GM19372 (cell line): ENCODE results near the gene FLII.
"Not testable (repeated sequence)": the region's sequence is repeated elsewhere in the genome, so short reads cannot be mapped to it uniquely, and the experiment has no call there.

Source experiments
- ATAC-seq: cut with Tn5 transposase; IDR thresholded peaks from one replicate; pipeline ENCODE4 v1.9.1; 2021; ENCODE audit warnings: mild to moderate bottlenecking, low read depth, moderate library complexity; ENCODE audit not compliant: unreplicated experiment

FLII gene

DNA sequence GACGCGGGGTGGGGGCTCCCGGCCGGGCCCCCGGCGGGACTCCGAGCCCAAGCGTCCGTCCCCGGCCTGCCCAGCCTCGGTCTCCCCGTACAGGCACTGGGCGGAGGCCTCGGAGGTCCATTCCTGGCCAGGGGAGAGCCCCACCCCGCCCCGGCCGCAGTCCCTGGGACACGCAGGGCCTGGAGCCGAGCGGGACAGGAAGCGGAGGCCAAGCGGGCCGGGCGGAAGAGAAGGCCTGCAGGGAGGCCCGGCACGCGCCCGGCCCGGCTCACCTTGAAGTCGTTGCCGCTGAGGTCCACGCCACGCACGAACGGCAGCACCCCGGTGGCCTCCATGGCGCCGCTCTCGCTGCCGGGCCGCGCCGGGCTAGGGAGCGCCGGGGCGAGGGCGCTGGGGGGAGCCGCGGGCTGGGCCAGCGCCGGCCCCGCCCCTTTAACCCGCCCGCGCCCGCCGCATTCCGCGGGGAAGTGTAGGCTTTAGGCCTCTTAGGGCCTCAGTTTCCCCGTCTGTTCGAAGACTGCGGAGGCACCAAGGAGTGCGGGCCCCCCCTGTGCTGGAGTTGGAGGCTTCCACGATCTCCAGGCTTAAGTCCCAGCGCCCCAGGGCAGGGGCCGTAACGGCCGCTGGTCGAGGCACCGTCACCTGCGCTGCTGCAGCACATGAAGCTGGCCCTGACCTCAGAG, at the start of gene FLII:
TSS of gene FLII (minus strand) at position 383 of the 683 bp plus-strand sequence. CDS start at position 335, 48 bp downstream.
- ATAC-seq, result no peak

DNA sequence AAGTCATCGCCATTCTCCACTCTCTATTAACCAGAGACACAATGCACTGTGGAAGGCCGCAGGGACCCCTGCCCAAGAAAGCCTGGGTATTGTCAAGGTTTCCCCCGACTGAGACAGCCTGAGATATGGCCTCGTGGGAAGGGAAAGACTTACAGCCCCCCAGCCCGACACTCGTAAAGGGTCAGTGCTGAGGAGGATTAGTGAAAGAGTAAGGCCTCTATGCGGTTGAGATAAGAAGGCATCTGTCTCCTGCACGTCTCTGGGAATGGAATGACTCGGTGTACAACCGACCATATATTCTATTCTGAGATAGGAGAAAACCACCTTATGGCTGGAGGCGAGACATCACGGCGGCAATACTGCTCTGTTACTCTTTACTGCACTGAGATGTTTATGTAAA, 44.7 kb upstream of the FLII start:
- not testable (repeated sequence) for ATAC-seq

DNA sequence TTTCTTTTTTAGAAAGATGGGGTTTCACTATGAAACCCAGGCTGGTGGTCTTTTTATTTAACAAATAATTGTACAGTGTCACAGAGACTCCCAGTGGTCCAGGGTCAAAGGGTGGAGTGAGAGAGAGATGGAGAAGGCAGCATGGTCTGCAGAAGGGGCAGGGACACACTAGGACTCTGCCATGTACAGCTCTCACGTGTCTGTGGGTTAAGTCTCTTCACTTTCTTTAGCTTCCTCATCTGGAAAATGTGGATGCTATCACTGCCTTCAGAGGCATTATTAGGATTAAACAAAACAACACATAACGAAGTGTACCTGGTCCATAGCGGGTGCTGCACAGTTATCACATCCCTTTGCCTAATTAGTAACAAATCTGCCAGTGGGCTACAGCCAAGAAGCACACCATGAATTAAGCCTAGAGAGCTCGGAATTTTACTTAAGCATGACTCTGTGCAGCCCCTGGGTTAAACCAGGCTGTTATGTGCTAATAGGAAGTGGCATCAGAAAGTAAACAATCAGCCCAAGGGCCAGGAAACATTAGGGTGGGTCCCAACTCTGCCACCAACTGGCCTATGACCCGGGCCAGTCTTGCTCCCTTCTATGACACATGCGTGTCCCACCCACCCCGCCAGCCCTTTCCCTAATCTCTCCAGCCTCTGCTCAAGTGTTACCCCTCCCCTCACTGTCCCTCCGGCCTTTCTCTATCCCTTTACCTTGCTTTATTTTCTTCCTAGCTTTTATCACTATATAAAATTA, 42.4 kb upstream of the FLII start:
- no peak for ATAC-seq

DNA sequence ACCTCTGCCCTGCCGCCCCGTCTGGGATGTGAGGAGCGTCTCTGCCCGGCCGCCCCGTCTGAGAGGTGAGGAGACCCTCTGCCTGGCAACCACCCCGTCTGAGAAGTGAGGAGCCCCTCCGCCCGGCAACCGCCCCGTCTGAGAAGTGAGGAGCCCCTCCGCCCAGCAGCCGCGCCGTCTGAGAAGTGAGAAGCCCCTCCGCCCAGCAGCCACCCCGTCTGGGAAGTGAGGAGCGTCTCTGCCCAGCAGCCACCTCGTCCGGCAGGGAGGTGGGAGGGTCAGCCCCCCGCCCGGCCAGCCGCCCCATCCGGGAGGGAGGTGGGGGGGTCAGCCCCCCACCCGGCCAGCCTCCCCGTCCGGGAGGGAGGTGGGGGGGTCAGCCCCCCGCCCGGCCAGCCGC, 39.5 kb upstream of the FLII start:
- ATAC-seq, result not testable (repeated sequence)

DNA sequence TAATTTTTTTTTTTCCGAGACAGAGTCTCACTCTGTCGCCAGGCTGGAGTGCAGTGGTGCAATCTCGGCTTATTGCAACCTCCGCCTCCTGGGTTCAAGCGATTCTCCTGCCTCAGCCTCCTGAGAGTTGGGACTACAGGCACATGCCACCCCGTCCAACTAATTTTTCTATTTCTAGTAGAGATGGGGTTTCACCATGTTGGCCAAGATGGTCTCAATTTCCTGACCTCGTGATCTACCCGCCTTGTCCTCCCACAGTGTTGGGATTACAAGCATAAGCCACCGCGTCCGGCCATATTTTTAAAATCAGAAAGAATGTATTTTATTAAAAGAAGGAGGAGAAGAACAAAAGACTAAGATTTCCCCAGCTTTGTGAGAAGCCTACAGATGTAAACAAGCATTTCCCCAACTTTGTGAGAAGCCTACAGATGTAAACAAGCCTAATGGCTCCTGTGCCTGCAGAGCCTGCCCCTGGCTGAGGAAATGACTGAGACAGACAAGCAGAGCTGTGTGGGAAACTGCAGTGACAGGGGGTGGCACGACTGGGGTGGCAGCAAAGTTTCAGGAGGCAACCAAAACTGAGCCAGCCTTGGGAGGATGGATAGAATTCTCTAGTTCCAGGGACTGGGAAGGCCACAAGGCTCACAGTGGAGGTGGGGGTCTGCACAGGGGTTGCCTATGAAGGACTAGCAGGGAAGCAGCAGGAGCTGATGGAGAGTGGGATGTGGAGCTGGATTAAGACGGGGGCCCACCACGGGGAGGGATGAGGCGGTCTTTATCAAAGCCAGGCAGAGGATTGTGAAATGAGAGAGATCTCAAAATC, 33.4 kb upstream of the FLII start:
- no peak for ATAC-seq

DNA sequence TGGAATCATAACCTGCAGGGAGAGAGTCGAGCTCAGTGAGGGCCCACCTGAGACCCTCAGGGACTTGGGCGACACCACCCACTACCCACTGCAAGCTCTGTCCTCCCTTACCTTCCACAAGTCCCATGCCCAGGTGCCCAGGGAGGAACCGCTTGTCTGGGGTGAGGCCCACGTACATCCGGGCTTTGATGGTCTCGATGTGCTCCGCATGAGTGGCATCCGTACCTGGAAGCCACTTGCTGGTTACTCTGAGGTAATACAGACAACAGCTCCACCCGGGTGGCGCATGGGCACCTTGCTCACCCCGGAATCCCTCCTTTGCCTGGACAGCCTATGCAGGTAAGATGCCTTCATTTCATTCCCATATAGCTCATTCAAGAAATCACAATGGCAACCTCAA, 26.8 kb upstream of the FLII start:
- ATAC-seq, result no peak

DNA sequence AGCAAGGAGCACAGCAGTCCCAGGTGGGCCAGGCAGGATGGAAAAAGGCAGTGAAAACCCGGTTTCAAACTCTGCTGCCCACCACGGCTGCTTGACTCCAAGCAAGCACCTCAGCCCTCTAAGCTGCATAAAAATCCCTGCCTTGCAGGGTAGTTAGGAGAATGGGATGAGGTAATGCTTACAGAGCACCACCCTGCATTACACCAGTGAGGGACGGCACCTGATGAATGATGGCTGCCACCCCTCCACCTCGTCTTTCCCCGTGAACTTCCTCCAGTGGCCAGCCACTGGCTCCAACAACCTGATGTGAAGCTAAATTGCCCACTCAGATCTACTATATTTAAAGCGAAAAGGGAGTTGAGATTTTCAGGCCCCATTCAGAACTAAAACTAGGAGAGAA, 23.2 kb upstream of the FLII start:
- no peak for ATAC-seq

DNA sequence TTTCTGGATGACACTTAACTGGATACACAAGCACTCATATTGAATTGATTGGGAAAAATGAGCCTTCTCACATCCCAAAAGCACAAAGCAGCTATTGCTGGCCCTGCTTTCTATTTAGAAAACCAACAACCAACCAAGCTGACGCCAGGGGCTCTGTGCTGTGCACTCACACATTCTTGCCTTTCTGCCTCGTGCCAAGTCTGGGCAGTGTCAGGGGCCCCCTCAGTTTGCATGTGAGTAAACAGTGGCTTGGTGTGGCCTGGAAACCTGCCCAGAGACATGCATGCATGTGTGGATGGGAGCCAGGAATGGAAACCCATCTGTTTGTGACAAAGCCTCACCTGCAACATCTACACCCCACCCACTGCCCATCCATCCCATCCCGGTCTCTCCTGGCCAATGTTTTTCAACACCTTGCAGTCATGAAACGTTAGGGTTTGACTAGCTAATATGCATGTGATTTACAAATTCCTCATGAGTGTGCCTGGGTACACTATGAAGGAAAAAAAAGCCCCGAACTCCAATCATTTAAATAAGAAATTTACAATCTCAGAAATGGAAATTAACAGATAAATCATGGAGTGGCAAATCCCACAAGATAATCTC, 22.3 kb upstream of the FLII start:
- ATAC-seq, result no peak

DNA sequence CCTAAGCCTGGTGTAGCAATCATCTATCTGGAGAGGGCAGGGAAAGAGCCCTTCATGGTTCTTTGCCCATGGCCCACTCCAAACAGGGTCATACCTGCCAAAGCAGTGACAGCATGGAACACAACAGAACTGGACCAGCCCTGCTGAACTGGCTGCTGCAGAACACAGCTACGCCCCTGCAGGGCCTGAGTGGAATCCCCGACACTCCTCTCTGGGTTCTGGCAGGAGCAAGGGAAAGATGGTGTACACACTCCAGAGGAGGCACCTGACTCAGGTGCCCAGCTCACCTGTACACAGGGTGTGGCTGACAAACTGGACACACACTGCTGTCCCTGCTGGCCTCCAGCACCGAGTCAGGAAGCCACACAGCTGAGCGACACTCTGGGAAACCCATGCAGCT, 21.7 kb upstream of the FLII start:
- no peak for ATAC-seq

DNA sequence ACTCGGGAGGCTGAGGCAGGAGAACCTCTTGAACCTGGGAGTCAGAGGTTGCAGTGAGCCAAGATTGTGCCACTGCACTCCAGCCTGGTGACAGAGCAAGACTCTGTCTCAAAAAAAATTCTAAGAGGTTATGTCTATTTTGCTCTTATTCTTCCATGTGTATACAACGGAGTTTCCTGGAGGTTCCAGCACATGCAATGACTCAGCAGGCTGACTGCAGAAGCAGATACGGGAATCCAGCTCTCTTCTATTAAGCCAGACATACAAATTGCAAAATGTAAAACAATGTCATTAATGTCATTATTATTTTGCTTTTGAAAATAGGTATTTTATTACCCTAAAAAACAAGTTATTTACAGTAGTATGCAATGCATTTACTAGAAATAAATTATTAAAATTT, 20.3 kb upstream of the FLII start:
- no peak for ATAC-seq

DNA sequence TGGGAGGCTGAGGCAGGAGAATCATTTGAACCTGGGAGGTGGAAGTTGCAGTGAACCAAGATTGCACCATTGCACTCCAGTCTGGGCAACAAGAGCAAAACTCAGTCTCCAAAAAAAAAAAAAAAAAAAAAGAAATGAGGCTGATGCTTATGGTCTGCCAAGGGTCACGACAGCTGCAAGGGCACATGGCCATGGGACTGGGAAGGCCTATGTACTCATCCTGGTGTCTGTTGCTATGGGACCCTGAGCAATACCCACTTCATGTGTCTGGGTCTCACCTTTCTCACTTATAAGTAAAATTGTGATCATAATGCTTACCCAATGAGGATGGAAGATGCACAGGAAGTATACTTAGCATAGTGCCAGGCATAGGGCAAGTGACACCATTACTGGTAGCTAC, 18.5 kb upstream of the FLII start:
- no peak for ATAC-seq

DNA sequence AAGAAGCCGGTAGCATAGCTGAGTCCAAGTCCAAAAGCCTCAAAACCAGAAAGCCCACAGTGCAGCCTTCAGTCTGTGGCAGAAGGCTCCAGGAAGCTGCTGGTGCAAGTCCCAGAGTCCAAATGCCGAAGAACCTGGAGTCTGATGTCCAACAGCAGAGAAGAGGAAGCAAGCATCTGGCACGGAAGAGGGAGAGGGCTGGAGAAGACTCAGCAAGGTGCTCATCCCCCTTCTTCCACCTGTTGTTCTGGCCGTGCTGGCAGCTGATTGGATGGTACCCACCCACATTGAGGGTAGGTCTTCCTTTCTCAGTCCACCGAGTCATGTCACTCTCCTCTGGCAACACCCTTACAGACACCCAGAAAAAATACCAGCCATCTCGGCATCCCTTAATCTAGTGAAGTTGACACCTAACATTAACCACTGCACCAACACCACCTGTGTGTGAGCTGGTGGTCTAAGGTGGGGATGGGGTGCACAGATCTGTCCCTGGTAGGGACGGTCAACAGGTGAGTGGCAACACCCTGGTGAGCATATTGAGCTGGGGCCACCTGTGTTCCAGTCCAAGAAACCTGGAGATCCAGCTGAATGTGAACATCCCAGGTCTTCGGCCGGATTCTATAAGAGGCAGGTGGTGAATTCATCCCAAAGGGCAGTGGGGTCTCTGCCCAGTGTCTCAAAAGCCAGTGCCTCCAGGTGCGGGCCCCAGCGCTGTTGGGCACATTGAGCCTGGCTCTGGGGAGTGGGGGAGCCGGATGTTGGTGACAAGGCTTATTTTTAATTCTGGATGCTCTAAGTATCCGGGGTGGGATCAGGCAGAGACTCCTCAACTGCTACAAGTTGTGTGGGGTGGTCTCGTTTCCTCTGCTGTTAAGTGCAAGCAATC, 11.8 kb upstream of the FLII start:
- ATAC-seq, result no peak

DNA sequence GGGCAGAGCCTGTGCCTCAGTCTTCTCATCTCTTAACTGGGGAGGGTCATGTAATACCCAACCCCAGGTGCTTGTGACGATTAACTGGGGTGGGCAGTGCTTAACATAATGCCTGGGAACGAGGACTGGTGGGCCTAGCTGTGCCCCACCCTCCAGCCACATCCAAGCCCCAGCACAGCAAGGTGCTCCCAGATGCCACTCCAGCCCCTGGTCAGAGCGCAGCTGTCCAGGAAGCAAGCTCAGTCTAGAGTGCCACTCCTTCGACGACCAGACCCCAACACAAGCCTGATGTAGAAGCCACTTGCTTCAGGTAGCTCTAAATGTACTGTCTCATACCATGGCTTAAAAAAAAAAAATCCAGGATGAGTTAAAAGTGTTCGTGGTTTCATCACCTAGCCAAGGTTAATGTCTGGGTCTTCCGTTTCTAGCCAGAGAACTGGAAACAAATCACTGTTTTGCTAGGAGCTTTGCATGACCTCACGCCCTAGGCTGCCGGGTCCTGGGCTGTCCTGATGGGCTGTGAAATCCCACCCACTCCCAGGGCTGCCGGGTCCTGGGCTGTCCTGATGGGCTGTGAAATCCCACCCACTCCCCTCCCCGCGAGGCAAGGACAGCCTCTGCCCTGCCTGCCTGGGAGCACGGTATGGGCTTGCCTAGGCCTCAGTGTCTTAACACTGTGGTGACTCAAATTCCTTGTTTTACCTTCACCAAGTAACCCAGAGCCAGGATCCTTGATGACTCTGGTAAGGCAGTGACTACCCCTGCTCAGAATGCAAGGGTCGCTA, 9.6 kb upstream of the FLII start:
- no peak for ATAC-seq

DNA sequence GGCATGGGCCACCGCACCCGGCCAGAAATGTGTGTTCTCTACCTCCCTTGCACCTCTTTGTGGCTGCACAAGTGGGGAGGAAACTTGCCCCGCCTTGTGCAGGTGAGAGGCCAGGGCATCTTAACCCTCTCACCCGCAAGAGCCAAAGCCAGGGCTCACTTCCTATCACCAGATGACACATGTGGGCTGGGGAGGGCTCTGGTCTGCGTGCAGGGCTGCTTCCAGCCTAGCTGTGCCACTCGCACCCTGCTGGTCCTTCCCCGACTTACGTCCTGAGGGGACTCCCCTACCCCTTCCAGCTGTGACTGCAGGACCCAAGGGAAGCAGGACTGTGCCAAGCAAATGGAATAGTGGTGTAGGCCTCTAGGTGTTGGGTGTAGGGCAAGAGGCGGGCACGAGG, 8.8 kb upstream of the FLII start:
- no peak for ATAC-seq

DNA sequence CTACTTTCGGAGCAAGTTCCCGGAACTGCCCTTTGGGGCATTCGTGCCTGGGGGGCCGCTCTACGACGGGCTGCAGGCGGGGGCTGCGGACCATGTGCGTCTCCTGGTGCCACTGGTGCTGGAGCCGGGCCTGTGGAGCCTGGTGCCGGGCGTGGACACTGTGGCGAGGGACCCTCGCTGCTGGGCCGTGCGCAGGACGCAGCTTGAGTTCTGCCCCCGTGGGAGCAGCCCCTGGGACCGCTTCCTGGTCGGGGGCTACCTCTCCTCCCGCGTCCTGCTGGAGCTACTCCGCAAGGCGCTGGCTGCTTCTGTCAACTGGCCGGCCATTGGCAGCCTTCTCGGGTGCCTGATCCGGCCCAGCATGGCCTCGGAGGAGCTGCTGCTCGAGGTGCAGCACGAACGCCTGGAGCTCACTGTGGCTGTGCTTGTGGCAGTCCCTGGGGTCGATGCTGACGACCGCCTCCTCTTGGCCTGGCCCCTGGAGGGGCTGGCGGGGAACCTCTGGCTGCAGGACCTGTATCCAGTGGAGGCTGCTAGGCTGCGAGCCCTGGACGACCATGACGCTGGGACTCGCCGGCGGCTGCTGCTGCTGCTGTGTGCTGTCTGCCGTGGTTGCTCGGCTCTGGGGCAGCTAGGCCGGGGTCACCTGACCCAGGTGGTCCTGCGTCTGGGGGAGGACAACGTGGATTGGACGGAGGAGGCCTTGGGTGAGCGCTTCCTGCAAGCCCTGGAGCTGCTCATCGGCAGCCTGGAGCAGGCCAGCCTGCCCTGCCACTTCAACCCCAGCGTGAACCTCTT, 5.5 kb upstream of the FLII start:
- no peak for ATAC-seq

DNA sequence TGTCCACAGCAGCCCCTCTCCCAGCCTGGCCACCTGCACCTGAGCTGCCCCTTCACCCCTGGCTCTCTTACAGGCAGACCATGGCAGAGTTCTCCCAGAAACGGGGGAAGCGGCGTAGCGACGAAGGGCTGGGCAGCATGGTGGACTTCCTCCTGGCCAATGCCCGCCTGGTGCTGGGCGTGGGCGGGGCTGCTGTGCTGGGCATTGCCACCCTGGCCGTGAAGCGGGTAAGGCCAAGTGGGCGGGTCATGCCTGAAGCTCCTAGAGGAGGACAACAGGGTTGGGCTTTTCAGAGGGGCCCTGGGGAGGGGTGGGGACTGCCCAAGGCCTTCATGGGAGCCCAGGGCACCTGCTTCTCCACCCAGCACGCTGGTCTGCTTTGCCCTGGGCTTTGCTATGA, 4.1 kb upstream of the FLII start:
- no peak for ATAC-seq

DNA sequence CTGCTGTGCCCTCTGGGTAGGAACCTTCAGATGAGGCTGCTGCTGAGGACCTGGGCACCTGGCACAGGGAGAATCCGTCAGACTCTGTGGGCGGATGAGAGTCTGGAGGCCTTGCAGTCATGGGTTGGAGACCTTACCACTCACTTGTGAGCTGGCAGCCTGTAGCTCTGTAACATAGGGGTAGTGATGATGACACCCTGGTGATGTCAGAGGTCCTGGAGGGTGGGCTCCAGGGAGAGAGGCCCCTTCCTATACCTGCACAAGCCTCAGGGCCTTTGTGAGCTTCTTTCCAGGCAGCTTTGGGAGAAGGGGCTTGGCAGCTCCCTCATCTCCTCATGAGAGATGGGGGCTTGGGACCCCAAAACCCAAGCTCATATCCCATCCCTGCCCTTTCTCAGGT, 3.6 kb upstream of the FLII start:
- ATAC-seq, result no peak

DNA sequence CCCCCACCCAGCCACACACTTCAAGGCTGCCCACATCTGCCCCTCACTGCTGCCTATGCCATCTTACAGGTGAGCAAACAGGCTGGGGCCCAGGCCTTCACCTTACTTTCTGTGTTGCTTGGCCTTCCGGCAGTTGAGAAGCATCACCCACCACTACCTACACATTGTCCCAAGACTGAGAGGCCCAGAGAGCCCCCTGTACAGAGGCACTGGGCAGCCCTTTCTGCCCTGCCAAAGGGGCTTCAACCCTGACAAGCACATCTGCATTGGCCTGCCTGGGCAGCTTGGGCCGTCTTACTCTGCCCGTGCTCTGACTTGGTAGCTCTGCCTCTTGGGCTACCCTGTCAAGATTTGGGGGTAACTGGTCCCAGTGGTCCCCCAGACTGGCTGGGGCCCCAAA, 3.1 kb upstream of the FLII start:
- ATAC-seq, result no peak

DNA sequence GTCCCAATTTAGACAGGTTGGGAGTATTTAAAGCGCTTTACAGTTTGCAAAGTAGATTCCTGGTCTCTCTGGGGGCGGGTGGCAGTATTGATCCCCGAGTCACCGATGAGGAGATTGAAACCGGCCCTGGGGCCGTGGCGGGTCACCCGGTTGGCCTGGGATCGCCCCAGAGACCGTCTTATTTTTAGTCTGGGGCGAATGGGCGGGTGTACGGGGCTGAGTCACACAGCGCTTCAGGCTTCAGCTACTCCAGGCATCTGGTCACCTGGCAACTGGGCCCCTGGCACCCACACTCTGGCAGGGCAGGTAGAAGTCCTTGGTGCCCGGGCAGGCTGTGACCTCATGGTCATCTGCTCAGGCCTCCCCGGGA, 2.6 kb upstream of the FLII start:
- no peak for ATAC-seq
